ENCODE results near the gene PGF.

The PGF gene

GRCh38 chr14:74977164-74977900 is 21.9 kb upstream of the PGF start:
- TF ChIP-seq CTCF (IDR thresholded peaks at IDR 0.05; ENCODE audit: extremely low read depth, missing control alignments): no peak
- no peak for DNase-seq (ENCODE audit: low spot score)

GRCh38 chr14:74976264-74977113 is 21.1 kb upstream of the PGF start:
- no peak for TF ChIP-seq CTCF (IDR thresholded peaks at IDR 0.05; ENCODE audit: extremely low read depth, missing control alignments)
- DNase-seq (ENCODE audit: low spot score): no peak

GRCh38 chr14:74975059-74975810 is 19.8 kb upstream of the PGF start:
- DNase-seq (ENCODE audit: low spot score): no peak
- no peak for TF ChIP-seq CTCF (IDR thresholded peaks at IDR 0.05; ENCODE audit: extremely low read depth, missing control alignments)

- TF ChIP-seq CTCF (IDR thresholded peaks at IDR 0.05; ENCODE audit: extremely low read depth, missing control alignments): no peak
- DNase-seq (ENCODE audit: low spot score): no peak
Measured at GRCh38 chr14:74974364-74975058, 19.1 kb upstream of the PGF start.

GRCh38 chr14:74973905-74974363 is 18.5 kb upstream of the PGF start:
- DNase-seq (ENCODE audit: low spot score): no peak
- no peak for TF ChIP-seq CTCF (IDR thresholded peaks at IDR 0.05; ENCODE audit: extremely low read depth, missing control alignments)

GRCh38 chr14:74973003-74973653 is 17.7 kb upstream of the PGF start:
- no peak for DNase-seq (ENCODE audit: low spot score)
- TF ChIP-seq CTCF (IDR thresholded peaks at IDR 0.05; ENCODE audit: extremely low read depth, missing control alignments): no peak
